A673 (cell line): ENCODE measurements around the gene ARSG.

Experiments
- EZH2 ChIP-seq: fragments of 200-600 bp; sonication (generic); IDR thresholded peaks from 2 replicates; pipeline ENCODE4 v1.6.1; 2017; ENCODE audit warnings: borderline replicate concordance, low read depth, mild to moderate bottlenecking, mixed read lengths, antibody characterized with exemption, low read length; ENCODE audit not compliant: poor library complexity, severe bottlenecking
- TF ChIP-seq, protein P1 (sequence below): fragments of 300-800, 200-600 bp; sonication (generic); conservative IDR thresholded peaks from 2 replicates; pipeline ENCODE4 v1.5.1; 2017; ENCODE audit warnings: low read depth, mild to moderate bottlenecking, antibody characterized with exemption, low read length, moderate library complexity, mixed read lengths

DNA sequence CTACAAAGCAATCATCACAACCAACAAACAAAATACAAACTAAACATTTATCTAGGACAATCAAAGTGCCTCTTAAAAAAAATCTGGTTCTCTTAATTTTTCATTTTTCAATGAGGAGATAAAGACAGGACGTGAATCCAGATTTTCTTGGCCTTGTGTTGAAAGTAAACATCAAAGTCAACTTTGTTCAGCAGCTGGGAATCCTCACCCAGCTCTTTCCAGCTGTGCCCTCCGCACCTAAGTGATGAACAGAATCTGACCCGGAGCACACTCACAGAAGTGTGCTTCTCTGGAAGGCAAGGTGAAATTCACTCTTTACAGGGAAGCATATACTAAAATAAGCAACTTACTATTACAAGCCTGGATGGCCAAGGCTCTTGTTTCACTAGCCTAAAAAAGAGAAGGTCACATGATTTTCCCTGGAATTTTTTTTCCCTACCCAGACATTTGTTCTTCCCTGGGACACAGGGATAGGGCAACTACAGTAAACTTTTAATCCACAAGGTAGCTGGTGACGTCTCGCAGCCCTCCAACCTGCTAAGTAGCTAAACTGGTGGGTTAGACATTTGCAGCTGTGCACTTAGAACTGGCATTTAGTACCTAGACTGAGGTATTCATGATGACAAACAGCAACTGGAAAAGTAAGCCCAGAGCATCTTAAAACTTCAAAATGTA is 162.8 kb downstream of the ARSG start:
- TF ChIP-seq, protein P1, sequence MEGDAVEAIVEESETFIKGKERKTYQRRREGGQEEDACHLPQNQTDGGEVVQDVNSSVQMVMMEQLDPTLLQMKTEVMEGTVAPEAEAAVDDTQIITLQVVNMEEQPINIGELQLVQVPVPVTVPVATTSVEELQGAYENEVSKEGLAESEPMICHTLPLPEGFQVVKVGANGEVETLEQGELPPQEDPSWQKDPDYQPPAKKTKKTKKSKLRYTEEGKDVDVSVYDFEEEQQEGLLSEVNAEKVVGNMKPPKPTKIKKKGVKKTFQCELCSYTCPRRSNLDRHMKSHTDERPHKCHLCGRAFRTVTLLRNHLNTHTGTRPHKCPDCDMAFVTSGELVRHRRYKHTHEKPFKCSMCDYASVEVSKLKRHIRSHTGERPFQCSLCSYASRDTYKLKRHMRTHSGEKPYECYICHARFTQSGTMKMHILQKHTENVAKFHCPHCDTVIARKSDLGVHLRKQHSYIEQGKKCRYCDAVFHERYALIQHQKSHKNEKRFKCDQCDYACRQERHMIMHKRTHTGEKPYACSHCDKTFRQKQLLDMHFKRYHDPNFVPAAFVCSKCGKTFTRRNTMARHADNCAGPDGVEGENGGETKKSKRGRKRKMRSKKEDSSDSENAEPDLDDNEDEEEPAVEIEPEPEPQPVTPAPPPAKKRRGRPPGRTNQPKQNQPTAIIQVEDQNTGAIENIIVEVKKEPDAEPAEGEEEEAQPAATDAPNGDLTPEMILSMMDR = no peak
- no peak for TF ChIP-seq EZH2
